ENCODE results near the gene ZRANB1. TPM values are rescaled to one million over a fixed set of nuclear protein-coding genes. Genes with fewer than 3 reads are reported as not detected.

ZRANB1 gene
- total and polyA plus RNA-seq, 2 of the 13 experiments (the other 11 are each of a cell fraction or from before 2014, with no cell fraction given), result 10.3 to 19.6 TPM

- TF ChIP-seq GTF3A (CRISPR knock-in tag; conservative IDR thresholded peaks at IDR 0.05) (0 out of 2 replicates have a peak, but pooled peaks have one; percentile 26), ZNF256 (CRISPR knock-in tag; conservative IDR thresholded peaks at IDR 0.05) (no peak), ZNF331 (CRISPR knock-in tag; IDR thresholded peaks at IDR 0.05) (no peak), ZNF674 (CRISPR knock-in tag; IDR thresholded peaks at IDR 0.05; ENCODE audit: low read depth) (no peak), ELF1 (CRISPR knock-in tag; IDR thresholded peaks at IDR 0.05) (no peak), BRF2 (CRISPR knock-in tag; IDR thresholded peaks at IDR 0.05) (no peak), ZNF225 (CRISPR knock-in tag; IDR thresholded peaks at IDR 0.05) (0 out of 2 replicates have a peak, but pooled peaks have one; percentile 59), FOXA3 (CRISPR knock-in tag; IDR thresholded peaks at IDR 0.05) (peak; percentile 53; the same call in 1 of the 2 replicates), PHF8 (CRISPR knock-in tag; IDR thresholded peaks at IDR 0.05) (peak; percentile 21), THYN1 (CRISPR knock-in tag; IDR thresholded peaks at IDR 0.05; ENCODE audit: borderline replicate concordance, low read depth) (no peak), PCBP2 (optimal IDR thresholded peaks at IDR 0.05; ENCODE audit: low read depth, low read length, poor library complexity, severe bottlenecking) (no peak), SMYD3 (CRISPR knock-in tag; IDR thresholded peaks at IDR 0.05) (no peak), GRHL1 (CRISPR knock-in tag; conservative IDR thresholded peaks at IDR 0.05) (no peak), JUNB (CRISPR knock-in tag; IDR thresholded peaks at IDR 0.05; ENCODE audit: borderline replicate concordance) (no peak), MXD4 (CRISPR knock-in tag; IDR thresholded peaks at IDR 0.05) (no peak), KDM6A (CRISPR knock-in tag; IDR thresholded peaks at IDR 0.05; ENCODE audit: low read depth) (no peak), ZNF816 (CRISPR knock-in tag; IDR thresholded peaks at IDR 0.05; ENCODE audit: borderline replicate concordance) (no peak), PRDM10 (CRISPR knock-in tag; IDR thresholded peaks at IDR 0.05; ENCODE audit: low read depth) (no peak), HMGA1 (CRISPR knock-in tag; conservative IDR thresholded peaks at IDR 0.05) (no peak), SAP130 (CRISPR knock-in tag; IDR thresholded peaks at IDR 0.05; ENCODE audit: low read depth) (peak; percentile 43), BCL6 (CRISPR knock-in tag; IDR thresholded peaks at IDR 0.05) (no peak), HES4 (CRISPR knock-in tag; IDR thresholded peaks at IDR 0.05; ENCODE audit: borderline replicate concordance) (0 out of 2 replicates have a peak, but pooled peaks have one; percentile 35)
Measured at GRCh38 chr10:124917428-124918190, 24.3 kb upstream of the ZRANB1 start (continued).

Data from HepG2 (cell line).